HS-5 (cell line): ENCODE data around the gene ASCC2.
A peak's percentile ranks its signal among the peaks of the same experiment; 100 is the strongest.
"Not testable (repeated sequence)": the region's sequence is repeated elsewhere in the genome, so short reads cannot be mapped to it uniquely, and the experiment has no call there.

ENCODE experiments used
- DNase-seq: peaks from one replicate; pipeline ENCODE4 v3.0.0-alpha.2; 2012; ENCODE audit warnings: low read depth

The ASCC2 gene

GRCh38 chr22:29754658-29755395 lies 83.2 kb downstream of the ASCC2 start:
- DNase-seq: not testable (repeated sequence)

- no peak for DNase-seq
These were observed 84.0 kb downstream of the ASCC2 start for GRCh38 chr22:29753808-29754657.

DNA sequence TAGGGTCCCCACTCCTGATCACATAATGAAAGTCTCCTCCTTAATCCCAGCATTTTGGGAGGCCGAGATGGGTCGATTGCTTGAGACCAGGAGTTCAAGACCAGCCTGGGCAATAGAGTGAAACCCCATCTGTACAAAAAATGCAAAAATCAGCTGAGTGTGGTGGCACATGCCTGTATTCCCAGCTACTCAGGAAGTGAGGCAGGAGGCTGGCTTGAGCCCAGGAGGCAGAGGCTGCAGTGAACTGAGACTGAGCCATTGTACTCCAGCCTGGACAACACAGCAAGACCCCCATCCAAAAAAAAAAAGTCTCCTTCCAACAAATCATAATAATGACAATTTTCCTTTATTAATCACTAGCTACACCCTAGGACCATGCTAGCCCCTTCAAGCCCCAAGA lies 86.4 kb downstream of the ASCC2 start:
- no peak for DNase-seq

DNA sequence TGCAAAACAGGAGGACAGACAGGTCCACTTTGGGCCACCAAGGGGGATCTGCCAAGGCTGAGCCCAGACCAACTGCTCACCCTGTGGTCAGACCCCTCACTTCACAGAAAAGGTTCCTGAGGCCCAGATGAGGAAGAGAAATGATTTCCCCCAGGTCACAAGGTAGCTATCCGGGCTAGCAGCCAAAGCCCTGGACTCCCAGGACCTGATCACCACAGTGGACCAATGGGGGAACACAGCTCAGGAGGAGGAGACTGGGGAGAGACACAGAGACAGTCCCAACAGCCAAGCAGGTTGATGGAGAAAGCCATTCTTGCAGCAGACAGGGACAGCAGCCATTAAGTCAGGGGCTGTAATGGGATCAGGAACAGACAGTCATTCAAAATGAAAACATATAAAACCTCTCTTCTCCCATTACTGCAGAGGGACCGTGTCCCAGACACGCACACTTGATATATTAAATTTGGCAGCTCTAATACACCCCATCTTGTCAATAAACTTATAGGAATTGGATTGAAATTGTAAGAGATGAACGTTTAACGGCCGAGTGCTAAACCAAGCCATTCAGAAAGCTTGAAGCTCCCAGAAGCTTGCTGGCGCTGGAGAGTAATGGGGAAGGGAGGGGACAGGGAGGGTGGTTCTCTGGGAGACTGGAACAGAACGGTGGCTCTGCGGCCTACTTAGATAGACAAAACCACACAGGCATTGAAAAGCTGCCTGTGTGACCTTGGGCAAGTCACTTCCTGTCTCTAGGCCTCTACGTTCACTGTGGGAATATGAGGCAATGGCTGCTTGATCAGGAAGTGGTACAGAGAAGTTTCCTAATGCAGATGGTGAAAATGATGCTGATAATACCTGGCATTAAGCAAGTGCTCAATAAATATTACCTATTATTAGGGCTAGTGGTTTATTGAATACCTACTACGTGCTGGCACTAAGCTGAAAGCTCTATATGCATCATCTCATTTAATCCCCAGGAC lies 87.2 kb downstream of the ASCC2 start:
- no peak for DNase-seq

GRCh38 chr22:29750029-29750428 lies 88.0 kb downstream of the ASCC2 start:
- no peak for DNase-seq

DNA sequence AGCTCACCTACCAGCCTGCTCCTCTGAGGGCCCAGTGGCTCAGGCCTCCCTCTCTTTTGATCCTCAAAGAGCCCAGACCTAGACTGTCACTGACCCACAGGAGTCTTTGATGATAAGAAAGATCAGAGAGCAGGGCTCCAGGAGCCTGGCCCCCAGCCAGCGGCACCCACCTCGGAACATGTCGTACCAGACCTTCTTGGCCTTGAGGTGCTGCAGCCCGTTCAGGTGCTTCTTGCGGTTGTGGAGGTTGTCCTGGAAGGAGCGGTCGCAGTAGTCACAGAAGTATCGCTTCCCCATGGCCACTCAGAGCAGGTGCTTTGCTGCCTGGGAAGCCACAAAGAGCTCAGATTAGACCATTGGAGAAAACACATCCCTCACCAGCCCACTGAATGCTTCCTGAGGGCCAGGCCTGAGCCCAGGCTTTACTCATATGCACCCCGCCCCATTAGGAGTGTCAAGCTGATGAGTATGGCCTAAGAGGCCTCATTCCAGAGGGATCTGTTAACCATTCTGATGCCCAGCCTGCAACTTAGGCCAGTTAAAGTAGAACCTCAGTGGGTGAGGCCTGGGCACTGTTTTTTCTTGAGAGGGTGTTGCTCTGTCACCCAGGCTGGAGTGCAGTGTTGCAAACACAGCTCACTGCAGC lies 89.7 kb downstream of the ASCC2 start:
- DNase-seq: no peak

DNA sequence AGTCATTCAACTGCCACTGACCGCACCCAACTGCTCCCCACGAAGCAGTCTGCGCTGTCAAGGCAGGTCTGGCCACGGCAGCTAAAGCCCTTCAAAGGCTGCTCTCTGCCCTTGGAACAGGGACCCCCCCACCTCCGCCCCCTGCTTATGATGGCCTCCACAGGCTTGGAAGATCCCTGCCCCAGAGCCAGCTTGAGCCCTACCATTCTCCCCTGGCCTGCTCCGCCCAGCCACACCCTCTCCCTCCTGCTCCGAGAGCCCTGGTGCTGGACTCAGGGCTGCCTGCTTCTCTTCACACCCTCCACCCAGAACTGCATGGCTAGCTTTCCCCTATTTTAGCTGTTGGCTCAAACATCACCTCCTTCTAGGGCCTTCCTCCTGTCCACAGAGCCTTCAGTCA lies 90.2 kb downstream of the ASCC2 start:
- DNase-seq: no peak

GRCh38 chr22:29744902-29745301 lies 93.2 kb downstream of the ASCC2 start:
- peak; percentile 58 for DNase-seq

DNA sequence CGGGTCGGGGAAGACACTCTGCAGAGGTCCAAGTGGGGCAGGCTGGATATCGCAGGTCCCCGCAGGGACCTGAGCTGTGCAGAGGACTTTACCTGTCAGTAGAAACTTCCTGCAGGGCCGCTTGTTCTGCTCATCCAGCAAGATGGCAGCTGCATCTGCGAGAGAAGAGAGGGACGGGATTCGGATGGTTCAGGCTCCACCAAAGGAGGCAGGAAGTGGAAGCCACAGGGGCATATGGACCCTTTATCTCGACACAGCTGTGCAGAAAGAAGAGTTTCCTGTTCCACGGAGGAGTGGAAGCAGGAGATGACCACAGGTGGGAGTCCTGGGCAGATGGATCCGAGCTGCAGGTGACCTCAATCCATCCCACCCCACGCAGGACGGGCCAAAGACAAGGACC lies 95.7 kb downstream of the ASCC2 start:
- DNase-seq: no peak

- DNase-seq: no peak
These were observed 96.1 kb downstream of the ASCC2 start for GRCh38 chr22:29741926-29742325.

GRCh38 chr22:29740216-29740615 lies 97.9 kb downstream of the ASCC2 start:
- no peak for DNase-seq

GRCh38 chr22:29739346-29739875 lies 98.7 kb downstream of the ASCC2 start:
- DNase-seq: no peak
